ENCODE data around the gene TUSC2.

The TUSC2 gene

GRCh38 chr3:50327943-50328691, at the start of gene TUSC2:
TUSC2 (minus strand) TSS chr3:50328223; CDS start chr3:50328099, 124 bp downstream.
- peak; percentile 95 for DNase-seq

DNA sequence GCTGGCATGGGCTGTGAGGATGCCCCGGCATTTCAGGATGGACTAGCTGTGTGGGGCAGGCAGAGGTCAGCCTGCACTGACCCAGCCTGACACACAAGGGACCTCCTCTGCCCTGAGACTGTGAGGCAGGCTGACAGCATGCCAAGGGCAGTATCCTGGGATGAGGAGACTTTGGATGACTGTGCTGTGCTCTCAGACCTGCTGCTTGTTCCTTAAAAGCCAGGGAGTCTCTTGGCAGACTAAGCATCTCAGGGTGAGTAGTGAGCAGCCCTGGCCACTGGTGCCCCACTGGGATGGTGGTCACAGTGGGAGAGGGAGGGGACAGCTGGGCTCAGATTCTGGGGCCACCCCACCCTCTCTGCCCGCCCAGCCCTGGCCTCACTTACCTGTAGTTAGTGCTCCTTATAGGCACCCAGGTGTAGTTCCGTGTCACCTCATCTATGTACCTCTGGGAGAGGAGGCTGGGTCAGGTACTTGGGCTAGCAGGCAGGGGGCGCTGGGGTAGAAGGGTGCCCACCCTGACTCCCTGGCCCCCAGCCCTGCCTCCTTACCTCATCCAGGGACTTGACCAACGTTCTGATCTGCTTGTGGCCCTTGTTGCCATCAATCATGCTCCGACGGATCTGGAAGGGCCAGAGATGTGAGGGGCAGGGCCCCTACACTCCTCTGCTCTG, 47.4 kb upstream of the TUSC2 start:
- no peak for DNase-seq

- DNase-seq: no peak
Measured at GRCh38 chr3:50374363-50375257, 46.6 kb upstream of the TUSC2 start.

GRCh38 chr3:50373146-50374051, 45.4 kb upstream of the TUSC2 start:
- no peak for DNase-seq

GRCh38 chr3:50372349-50372748, 44.3 kb upstream of the TUSC2 start:
- DNase-seq: no peak

DNA sequence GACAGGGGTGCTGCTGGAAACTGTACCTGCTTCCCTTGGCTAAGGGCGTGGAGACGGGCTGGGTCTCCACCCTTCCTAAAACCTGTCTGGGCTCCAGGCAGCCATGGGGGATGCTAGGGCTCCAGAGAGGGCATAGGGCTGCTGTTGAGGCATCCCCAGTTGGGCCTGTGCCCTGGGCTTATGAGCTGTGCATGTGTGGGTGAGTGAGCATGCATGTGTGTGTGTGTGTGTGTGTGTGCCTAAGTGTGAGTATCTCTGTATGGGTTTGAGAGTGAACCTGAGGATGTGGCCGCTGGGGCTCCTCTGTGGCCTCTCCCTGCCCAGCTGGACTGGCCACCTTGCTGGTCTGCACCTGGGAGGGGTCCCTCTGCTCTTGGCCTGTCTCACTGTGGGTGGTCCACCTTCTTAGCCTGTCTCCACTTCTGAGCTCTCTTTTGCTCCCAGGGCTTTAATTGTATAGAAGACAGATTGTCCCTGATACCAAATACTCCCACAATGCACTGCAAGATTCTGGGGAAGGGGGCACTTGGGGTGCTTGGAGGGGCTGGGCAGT, 43.2 kb upstream of the TUSC2 start:
- DNase-seq: no peak

DNA sequence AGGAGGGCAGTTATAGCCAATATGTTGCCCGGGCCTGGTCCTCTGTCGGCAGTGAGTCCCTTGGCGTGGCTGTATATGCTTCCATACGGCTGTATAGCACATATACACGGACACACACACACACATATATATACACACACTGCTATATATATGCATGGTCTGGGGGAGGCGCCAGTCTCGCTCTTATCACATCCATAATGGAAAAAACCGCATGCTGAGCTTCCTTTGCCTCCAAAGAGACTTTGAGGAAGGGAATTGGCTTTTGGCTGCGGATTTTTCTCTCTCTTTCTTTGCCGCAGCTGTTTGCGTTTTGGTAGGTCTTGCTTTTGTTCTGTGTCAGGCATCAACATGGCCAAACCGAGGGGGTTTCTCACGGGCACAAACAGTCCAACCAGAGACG, 42.6 kb upstream of the TUSC2 start:
- DNase-seq: no peak

GRCh38 chr3:50369012-50369670, 41.1 kb upstream of the TUSC2 start:
- DNase-seq: no peak

GRCh38 chr3:50365842-50366220, 37.8 kb upstream of the TUSC2 start:
- no peak for DNase-seq

DNA sequence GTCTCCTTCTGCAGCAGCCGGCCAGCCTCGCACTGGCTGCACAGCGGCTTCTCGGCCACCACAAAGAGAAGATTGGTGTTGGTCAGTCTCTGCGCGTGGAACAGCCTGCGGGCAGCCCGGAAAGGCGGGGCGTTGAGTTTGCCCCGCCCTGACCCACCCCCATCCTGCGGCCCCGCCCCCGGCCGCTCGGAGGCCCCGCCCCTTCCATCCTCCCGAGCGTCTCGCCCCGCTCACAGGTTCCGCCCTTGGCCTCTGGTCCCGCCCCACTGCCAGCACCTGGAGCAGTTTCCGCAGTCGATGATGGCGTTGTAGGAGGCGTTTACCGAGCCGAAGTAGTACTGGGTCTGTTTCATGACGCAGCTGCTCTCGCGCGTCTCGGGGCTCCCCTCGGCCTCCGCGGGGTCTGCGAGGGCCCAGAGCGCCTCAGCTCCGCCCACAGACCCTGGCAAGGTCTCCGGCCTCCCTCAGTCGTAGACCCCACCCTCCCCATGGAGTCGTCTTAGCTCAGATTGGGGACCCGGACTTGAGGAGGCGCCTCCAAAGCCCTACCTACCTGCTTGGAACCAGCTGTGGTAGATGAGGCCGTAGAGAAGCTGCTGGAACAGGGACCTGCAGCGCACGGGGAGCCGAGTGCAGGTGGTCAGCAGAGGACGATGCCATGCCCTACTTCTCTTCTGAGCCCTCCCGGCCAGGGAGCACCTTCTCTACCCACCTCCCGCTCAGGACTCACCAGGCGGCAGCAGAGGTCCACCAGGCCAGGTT, 37.2 kb upstream of the TUSC2 start:
- peak; percentile 95 for DNase-seq

- DNase-seq: no peak
Measured at GRCh38 chr3:50364573-50365079, 36.6 kb upstream of the TUSC2 start.

DNA sequence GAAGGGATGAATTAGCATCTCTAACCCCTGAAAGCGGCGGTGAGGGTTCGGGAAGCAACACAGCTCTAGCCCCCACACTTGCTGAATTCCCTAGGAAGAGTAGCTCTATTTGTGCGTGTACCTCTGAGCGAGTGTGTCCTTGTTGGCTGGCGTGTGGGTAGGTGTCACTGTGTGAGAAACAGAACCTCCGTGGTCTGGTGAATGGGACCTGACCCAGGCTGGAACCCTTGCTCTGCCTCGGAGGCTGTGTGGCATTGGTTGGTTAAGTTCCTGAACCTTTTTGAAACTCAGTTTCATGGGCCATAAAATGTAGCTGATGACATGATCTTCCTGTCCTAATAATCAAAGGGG, 31.7 kb upstream of the TUSC2 start:
- DNase-seq: no peak

DNA sequence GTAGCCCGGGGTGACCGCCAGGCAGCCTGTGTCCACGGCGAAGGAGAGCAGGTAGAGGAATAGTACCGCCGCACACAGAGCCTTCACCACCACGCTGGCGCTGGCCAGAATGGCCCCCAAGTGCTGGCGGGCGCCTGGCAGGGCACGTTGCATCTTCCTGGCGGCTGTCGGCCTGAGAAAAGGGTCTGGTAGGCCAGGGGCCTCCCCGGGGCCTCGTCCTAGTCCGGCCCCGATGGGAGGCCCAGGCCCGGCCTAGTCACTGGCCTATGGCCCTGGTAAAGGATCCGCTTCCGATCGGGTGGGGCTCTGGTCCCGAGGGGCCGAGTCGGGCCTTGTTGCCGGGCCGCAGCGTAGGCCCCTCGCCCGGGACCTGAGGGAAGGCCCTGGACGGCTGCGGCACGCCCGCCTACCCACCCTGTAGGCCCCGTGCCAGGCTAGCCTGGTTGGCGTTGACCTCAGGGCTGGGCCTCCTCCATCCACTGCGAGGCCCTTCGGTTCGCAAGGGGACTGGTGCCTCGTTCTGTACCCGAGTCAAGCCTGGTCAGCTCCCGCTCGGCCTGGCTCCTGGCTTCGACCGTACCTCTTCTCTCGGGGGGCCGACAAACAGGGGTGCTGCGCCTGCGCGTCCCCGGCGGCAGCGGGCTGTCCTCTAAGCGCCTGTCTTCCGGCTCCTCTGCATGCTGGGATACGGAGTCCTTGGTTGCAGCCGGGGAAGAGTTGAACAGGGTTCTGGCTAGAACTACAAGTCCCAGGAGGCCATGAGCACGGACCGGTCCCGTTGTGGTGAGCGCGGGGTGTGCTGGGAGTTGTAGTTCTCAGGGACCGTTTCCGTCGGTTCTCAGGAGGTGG, 31.1 kb upstream of the TUSC2 start, which contains the start of gene TMEM115:
Gene TMEM115 (minus strand): TSS at position 611 of the 849 bp plus-strand sequence. CDS start 458 bp downstream, at position 153.
- peak; percentile 98 for DNase-seq

DNA sequence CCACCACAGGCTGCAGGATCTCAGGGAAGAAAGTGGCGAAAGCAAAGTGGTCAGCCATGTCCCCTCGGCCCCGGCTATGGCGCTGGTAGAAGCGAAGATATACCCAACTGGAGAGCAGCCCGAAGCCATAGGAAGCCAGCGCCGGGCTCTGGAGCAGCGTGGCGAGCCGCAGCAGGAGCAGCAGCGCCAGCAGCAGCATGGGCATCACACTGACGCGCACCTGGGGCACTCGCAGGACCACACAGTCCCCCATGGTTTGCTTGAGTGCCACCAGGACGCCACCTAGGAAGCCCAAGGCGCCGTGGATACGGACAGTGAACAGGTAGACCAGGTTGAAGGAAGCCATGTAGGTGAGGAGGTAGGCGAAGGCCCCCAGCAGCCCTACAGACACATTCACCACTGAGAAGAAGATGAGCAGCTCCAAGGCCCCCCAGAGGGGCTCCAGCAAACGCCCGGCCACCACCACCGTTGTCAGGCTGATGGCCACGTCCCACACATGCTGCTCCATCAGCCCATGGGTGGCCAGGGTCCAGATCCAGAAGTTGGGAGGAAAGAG, 30.4 kb upstream of the TUSC2 start:
- DNase-seq: no peak

- no peak for DNase-seq
Measured at GRCh38 chr3:50357481-50357880, 29.5 kb upstream of the TUSC2 start.

DNA sequence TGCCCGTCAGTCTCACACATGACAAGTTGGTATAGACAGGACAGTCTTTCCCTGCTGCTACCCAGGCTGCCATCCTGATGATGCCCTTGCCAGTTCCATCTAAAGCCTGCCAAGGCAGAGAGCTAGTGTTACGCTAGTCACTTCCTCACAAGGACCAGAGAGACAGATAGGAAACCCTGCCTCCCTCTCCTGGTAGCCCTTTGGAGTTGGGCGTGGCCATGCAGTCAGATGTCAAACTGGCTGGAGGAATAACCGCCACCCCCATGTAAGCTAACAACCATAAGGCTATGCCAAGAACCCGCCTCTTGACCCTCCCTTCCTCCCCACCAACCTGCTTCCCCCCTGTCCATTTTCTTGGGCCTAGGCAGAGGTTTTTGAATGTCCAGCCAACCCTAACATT, 28.5 kb upstream of the TUSC2 start:
- no peak for DNase-seq

GRCh38 chr3:50355829-50356552, 28.0 kb upstream of the TUSC2 start:
- no peak for DNase-seq

GRCh38 chr3:50354850-50355249, 26.8 kb upstream of the TUSC2 start:
- DNase-seq: no peak

Measured in CD4-positive, alpha-beta T cell treated with Interleukin-15 for 1 hour (primary cell).